Ovary (tissue), 9 donors: ENCODE measurements around the gene HAND2. TPM values are rescaled to one million over a fixed set of nuclear protein-coding genes. Genes with fewer than 3 reads are reported as not detected.

ENCODE experiments used
- DNase-seq, 5 donors: peaks; one replicate each; pipeline ENCODE4 v3.0.0-alpha.2; 2019 to 2020
- H3K27ac ChIP-seq, 2 donors: fragments of 200-600 bp; one replicate each; pipeline versions ENCODE4 v1.5.1 to v1.8.0; 2019 to 2022
- H3K27me3 ChIP-seq: fragments of 200-600 bp; one replicate; pipeline ENCODE4 v1.8.0; 2022
- H3K36me3 ChIP-seq: fragments of 200-600 bp; sonication (generic); one replicate; pipeline ENCODE4 v1.5.1; 2019
- H3K4me1 ChIP-seq: one replicate; pipeline ENCODE4 v1.8.1; 2013; ENCODE audit warnings: mild to moderate bottlenecking, moderate library complexity; ENCODE audit not compliant: insufficient read depth
- H3K4me3 ChIP-seq: fragments of 200-600 bp; sonication (generic); one replicate; pipeline ENCODE4 v1.5.1; 2017
- H3K9me3 ChIP-seq, 2 donors: fragments of 200-600 bp in 1 of 2; sonication (generic) in 1 of 2; one replicate each; pipeline versions ENCODE4 v1.5.1 to v1.8.1; 2013 to 2019; ENCODE audit warnings: mild to moderate bottlenecking in 1 of 2, moderate library complexity in 1 of 2
- EP300 ChIP-seq: sonication (generic); formaldehyde crosslinking; IDR thresholded peaks from one replicate; pipeline ENCODE4 v1.6.1; 2017; ENCODE audit warnings: antibody characterized with exemption
- POLR2A ChIP-seq: fragments of 450-650 bp; IDR thresholded peaks from one replicate; pipeline ENCODE4 v1.6.1; 2017; ENCODE audit warnings: antibody characterized with exemption, mild to moderate bottlenecking, moderate library complexity
- WGBS, 3 donors: extraction: QIAGEN DNeasy Blood & Tissue Kit in 1 of 3; methylation state at CpG; one replicate each; pipeline versions ENCODE4 v1.1.5 to v1.1.7; 2013 to 2017; 5-methylcytosine and 5-hydroxymethylcytosine counted together
- intact Hi-C, 4 donors: fragments of 100-400 bp; cut with DNase I; formaldehyde crosslinking; loops; one replicate each; pipeline versions ENCODE4 v1.11.0 to v1.15.1; 2022 to 2023
- polyA plus RNA-seq, 2 donors: library from polyadenylated mRNA; stranded (reverse); fragments of 200-250 nt in 1 of 2; fragments of 350-450 nt in 1 of 2; fragmentation: Illumina TruSeq in 1 of 2; extraction: RNeasy Lipid Tissue Mini Kit (QIAGEN cat#74804) in 1 of 2; gene quantifications; one replicate each; pipeline ENCODE4 v1.2.3, GENCODE V29; 2013 to 2014
- total RNA-seq, 7 donors: library from RNA; depleted of rRNA in 2 of 7; stranded (reverse); fragments of >200 nt in 2 of 7; fragmentation: NEBNext Ultra II Directional in 3 of 7; extraction: Animal tissue kit (Norgen Biotek cat#: 25700) in 3 of 7; gene quantifications; one replicate each; pipeline versions ENCODE4 v1.1.0 to v1.2.4, GENCODE V29; 2016 to 2023
- TF ChIP-seq, protein P1 (sequence below), 3 donors: fragments of 450-650 bp in 2 of 3; fragments of 200-600 bp in 1 of 3; IDR thresholded peaks; one replicate each; pipeline versions ENCODE4 v1.5.1 to v1.8.0; 2016 to 2022; ENCODE audit warnings: antibody characterized with exemption in 3 of 3, mild to moderate bottlenecking in 1 of 3
- donor health status: DM: no; HTN: no; CAD: no; lungs with moderate emphysema.
- donor health status: DM: no; HTN: no; CAD: no.
- donor health status: Bipolar disorder and iron deficiency.
- donor health status: DM: yes; HTN: yes; CAD: no.
- donor health status: DM: no; HTN: no; CAD: no.
- donor health status: DM: yes; HTN: yes; CAD: no.

The HAND2 gene
- total and polyA plus RNA-seq, 9 donors = 12.9 to 99.9 (median 39.6) TPM

DNA sequence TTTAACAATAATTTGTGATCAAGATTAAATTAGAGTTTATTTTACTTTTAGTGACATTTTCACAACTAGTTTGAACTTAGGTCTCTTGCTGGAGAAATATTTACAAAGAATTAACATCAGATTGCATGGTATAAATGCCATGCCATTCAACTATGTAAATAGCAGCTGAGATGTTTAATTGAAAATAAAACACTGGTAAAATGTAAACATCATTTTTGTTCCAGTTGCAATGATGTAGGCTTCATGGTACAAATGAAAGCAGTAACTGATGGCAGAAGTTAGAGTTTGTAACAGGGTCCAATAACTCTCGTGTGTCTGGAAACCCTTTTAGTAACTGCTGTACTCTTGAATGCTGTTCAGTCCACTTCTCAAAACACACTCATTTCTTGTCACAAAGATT is 43.7 kb upstream of the HAND2 start:
- DNase-seq = no peak
- no peaks in the 10 kb centered on the region for H3K9me3 ChIP-seq
- no peak overlapping the region for H3K4me3 ChIP-seq
- TF ChIP-seq EP300 = no peak
- TF ChIP-seq POLR2A = no peak
- TF ChIP-seq, protein P1, sequence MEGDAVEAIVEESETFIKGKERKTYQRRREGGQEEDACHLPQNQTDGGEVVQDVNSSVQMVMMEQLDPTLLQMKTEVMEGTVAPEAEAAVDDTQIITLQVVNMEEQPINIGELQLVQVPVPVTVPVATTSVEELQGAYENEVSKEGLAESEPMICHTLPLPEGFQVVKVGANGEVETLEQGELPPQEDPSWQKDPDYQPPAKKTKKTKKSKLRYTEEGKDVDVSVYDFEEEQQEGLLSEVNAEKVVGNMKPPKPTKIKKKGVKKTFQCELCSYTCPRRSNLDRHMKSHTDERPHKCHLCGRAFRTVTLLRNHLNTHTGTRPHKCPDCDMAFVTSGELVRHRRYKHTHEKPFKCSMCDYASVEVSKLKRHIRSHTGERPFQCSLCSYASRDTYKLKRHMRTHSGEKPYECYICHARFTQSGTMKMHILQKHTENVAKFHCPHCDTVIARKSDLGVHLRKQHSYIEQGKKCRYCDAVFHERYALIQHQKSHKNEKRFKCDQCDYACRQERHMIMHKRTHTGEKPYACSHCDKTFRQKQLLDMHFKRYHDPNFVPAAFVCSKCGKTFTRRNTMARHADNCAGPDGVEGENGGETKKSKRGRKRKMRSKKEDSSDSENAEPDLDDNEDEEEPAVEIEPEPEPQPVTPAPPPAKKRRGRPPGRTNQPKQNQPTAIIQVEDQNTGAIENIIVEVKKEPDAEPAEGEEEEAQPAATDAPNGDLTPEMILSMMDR (IDR thresholded peaks at IDR 0.05) = no peak
- 32 to 50% (median 38%) methylated on average over 1 of the region's 1 CpG for WGBS, 3 donors
- H3K4me1 ChIP-seq = no peaks in the 10 kb centered on the region
- intact Hi-C loops = no loop called here
- no peaks in the 10 kb centered on the region for H3K27me3 ChIP-seq
- no peaks in the 10 kb centered on the region for H3K36me3 ChIP-seq
- no peak overlapping the region for H3K27ac ChIP-seq

DNA sequence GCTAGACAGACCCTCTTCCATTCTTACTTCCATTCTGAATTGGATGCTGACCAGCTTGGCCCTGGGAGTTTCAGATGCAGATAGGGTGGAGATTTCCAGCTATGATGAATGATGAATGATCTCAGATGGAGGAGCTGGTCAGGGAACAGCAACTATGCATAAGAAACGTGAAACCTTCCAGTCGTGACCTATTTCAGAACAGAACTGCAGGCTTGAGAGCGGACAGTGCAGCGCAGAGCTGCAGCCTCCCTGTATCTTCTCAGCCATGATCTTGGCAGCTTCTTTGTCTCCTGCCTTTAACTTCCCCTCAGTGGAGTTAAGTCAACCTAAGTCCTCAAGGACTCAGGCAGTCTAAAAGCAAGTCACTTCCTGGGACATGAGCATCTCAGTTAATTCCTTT is 43.3 kb upstream of the HAND2 start:
- intact Hi-C loops = no loop called here
- H3K36me3 ChIP-seq = no peaks in the 10 kb centered on the region
- no peaks in the 10 kb centered on the region for H3K9me3 ChIP-seq
- DNase-seq = no peak
- H3K27ac ChIP-seq = no peak overlapping the region
- no peak for TF ChIP-seq POLR2A
- TF ChIP-seq, protein P1 (IDR thresholded peaks at IDR 0.05) = no peak
- no peak for TF ChIP-seq EP300
- H3K4me3 ChIP-seq = no peak overlapping the region
- 59 to 70% (median 60%) methylated on average over 4 of the region's 4 CpGs for WGBS, 3 donors
- no peaks in the 10 kb centered on the region for H3K4me1 ChIP-seq
- no peaks in the 10 kb centered on the region for H3K27me3 ChIP-seq

DNA sequence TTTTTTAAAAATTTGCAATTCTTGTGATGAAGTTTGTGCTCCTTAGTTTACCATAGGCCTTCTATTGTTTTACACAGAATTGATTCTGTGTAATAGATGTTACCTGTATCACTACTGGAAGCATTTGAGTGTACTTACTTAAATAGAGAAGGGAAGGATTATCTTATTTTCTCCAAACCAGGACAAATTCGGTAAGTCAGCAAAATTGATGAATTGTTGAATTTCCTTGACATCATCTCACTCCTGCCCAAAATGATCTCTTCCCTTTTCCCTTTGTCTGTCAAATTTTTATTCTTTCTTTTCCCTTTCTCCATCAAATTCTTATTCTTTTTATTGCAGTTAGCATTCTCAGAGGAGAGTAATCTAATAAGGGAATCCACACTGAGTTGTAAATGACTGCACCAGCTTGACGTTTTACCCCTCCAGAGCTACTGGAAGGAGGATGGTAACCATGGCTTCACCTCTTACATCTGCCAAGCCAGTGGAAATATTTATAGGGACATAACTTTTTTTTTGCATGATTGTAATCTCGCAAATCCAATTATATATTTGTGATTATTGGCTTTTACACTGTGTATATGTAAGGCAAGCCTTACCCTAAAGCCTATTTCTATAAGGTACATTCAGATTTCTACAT is 42.6 kb upstream of the HAND2 start:
- 81 to 84% (median 83%) methylated on average over 3 of the region's 3 CpGs for WGBS, 3 donors
- no peaks in the 10 kb centered on the region for H3K9me3 ChIP-seq
- no peak overlapping the region for H3K4me3 ChIP-seq
- intact Hi-C loops = no loop called here
- no peak for DNase-seq
- no peaks in the 10 kb centered on the region for H3K36me3 ChIP-seq
- TF ChIP-seq, protein P1 (IDR thresholded peaks at IDR 0.05) = no peak
- TF ChIP-seq POLR2A = no peak
- no peak for TF ChIP-seq EP300
- no peaks in the 10 kb centered on the region for H3K27me3 ChIP-seq
- no peaks in the 10 kb centered on the region for H3K4me1 ChIP-seq
- H3K27ac ChIP-seq = no peak overlapping the region

DNA sequence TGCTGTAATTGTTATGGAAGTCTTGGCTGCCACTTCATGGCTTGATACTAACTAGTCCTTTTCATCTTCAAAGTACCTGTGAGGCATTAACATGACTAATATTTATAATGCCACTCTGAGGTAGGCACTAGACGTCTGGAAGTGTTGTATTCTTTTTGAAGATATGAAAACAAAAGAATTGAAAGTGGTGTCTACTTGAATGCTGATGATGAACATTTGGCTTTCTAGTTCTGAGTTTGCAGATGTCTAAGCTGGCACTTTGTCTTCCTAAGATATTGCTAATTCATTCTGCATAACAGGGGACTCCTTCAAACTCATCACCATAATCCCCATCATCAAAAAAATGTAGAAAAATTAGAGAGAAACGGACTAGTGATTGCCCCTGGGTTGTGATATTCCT is 41.6 kb upstream of the HAND2 start:
- no peaks in the 10 kb centered on the region for H3K27me3 ChIP-seq
- 51 to 61% (median 57%) methylated on average over 2 of the region's 2 CpGs for WGBS, 3 donors
- H3K36me3 ChIP-seq = no peaks in the 10 kb centered on the region
- H3K9me3 ChIP-seq = no peaks in the 10 kb centered on the region
- intact Hi-C loops = no loop called here
- no peak overlapping the region for H3K4me3 ChIP-seq
- H3K4me1 ChIP-seq = no peaks in the 10 kb centered on the region
- TF ChIP-seq POLR2A = no peak
- no peak for TF ChIP-seq EP300
- TF ChIP-seq, protein P1 (IDR thresholded peaks at IDR 0.05) = no peak
- no peak overlapping the region for H3K27ac ChIP-seq
- DNase-seq = no peak
